ENCODE results near the gene SRPK2.

GRCh38 chr7:105245398-105246114 lies 143.2 kb downstream of the SRPK2 start:
- TF ChIP-seq, protein P1, sequence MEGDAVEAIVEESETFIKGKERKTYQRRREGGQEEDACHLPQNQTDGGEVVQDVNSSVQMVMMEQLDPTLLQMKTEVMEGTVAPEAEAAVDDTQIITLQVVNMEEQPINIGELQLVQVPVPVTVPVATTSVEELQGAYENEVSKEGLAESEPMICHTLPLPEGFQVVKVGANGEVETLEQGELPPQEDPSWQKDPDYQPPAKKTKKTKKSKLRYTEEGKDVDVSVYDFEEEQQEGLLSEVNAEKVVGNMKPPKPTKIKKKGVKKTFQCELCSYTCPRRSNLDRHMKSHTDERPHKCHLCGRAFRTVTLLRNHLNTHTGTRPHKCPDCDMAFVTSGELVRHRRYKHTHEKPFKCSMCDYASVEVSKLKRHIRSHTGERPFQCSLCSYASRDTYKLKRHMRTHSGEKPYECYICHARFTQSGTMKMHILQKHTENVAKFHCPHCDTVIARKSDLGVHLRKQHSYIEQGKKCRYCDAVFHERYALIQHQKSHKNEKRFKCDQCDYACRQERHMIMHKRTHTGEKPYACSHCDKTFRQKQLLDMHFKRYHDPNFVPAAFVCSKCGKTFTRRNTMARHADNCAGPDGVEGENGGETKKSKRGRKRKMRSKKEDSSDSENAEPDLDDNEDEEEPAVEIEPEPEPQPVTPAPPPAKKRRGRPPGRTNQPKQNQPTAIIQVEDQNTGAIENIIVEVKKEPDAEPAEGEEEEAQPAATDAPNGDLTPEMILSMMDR (IDR thresholded peaks at IDR 0.05; ENCODE audit: low read depth, low read length), result no peak
- TF ChIP-seq POLR2A (IDR thresholded peaks at IDR 0.05; ENCODE audit: extremely low read depth, insufficient read length) (no peak), MYC (IDR thresholded peaks at IDR 0.05; ENCODE audit: low read depth, low read length) (no peak), MAX (IDR thresholded peaks at IDR 0.05; ENCODE audit: low read depth, low read length) (no peak)

Measured in NB4 (cell line).